HepG2 (cell line): ENCODE measurements around the gene TGFBI. TPM values are rescaled to one million over a fixed set of nuclear protein-coding genes. Genes with fewer than 3 reads are reported as not detected.

ENCODE experiments used
- ATM ChIP-seq: fragments of 450-650 bp; IDR thresholded peaks from 2 replicates; pipeline ENCODE4 v1.7.1; 2017; ENCODE audit warnings: mild to moderate bottlenecking, borderline replicate concordance
- E2F5 ChIP-seq: sonication (generic); formaldehyde crosslinking; conservative IDR thresholded peaks from 2 replicates; pipeline ENCODE4 v1.4.0; 2020; ENCODE audit warnings: missing genetic modification reagents
- GRHL1 ChIP-seq: sonication (generic); formaldehyde crosslinking; conservative IDR thresholded peaks from 2 replicates; pipeline ENCODE4 v1.8.0; 2022; ENCODE audit warnings: missing genetic modification reagents
- HNF4A ChIP-seq: sonication (generic); formaldehyde crosslinking; IDR thresholded peaks from 2 replicates; pipeline ENCODE4 v1.4.0; 2020; ENCODE audit warnings: missing genetic modification reagents
- KLF11 ChIP-seq: IDR thresholded peaks from 2 replicates; pipeline ENCODE4 v1.6.1; 2016; ENCODE audit warnings: missing compliant biosample characterization
- PATZ1 ChIP-seq: sonication (generic); formaldehyde crosslinking; IDR thresholded peaks from 2 replicates; pipeline ENCODE4 v1.4.0; 2020; ENCODE audit warnings: missing genetic modification reagents
- SOX5 ChIP-seq: IDR thresholded peaks from 2 replicates; pipeline ENCODE4 v1.6.1; 2016; ENCODE audit warnings: borderline replicate concordance
- ZNF615 ChIP-seq: sonication (generic); formaldehyde crosslinking; IDR thresholded peaks from 2 replicates; pipeline ENCODE4 v1.5.0; 2020; ENCODE audit warnings: mild to moderate bottlenecking, missing genetic modification reagents, borderline replicate concordance
- ZSCAN5A ChIP-seq: sonication (generic); formaldehyde crosslinking; IDR thresholded peaks from 2 replicates; pipeline ENCODE4 v1.8.0; 2022; ENCODE audit warnings: mild to moderate bottlenecking, missing genetic modification reagents, borderline replicate concordance
- polyA plus RNA-seq, 8 experiments: library from polyadenylated mRNA; depleted of rRNA in 3 of 8; stranded (reverse) in 7 of 8; unstranded in 1 of 8; fragments of >200 nt; fragmentation: Illumina TruSeq in 4 of 8; extraction: Trizol in 4 of 8; gene quantifications; 2 replicates each; pipeline versions ENCODE4 v1.2.1 to v1.2.3, GENCODE V29; 2011 to 2016; ENCODE audit warnings: low read depth in 4 of 8, missing spikeins in 1 of 8, mixed read lengths in 1 of 8; ENCODE audit not compliant: insufficient read depth in 1 of 8
- total RNA-seq, 5 experiments: library from RNA; depleted of rRNA; stranded (reverse); fragments of >200 nt; fragmentation: Illumina TruSeq; extraction: Trizol; gene quantifications; 2 replicates each; pipeline ENCODE4 v1.2.3, GENCODE V29; 2016; ENCODE audit warnings: low read depth in 1 of 5

TGFBI gene
- total and polyA plus RNA-seq, 2 of the 13 experiments (the other 11 are each of a cell fraction or from before 2014, with no cell fraction given) = 275 to 457 TPM

GRCh38 chr5:136061630-136062365, 33.0 kb downstream of the TGFBI start (continued):
- TF ChIP-seq ZSCAN5A (CRISPR knock-in tag) = no peak
- no peak for TF ChIP-seq E2F5
- TF ChIP-seq PATZ1 = no peak
- TF ChIP-seq ZNF615 (CRISPR knock-in tag) = no peak
- no peak for TF ChIP-seq GRHL1 (CRISPR knock-in tag)
- no peak for TF ChIP-seq SOX5 (CRISPR knock-in tag)
- TF ChIP-seq ATM = no peak
- no peak for TF ChIP-seq KLF11 (CRISPR knock-in tag)
- TF ChIP-seq HNF4A (CRISPR knock-in tag) = no peak
